ENCODE data around the gene XYLB.
A peak's percentile ranks its signal among the peaks of the same experiment; 100 is the strongest.
"Not testable (repeated sequence)": the region's sequence is repeated elsewhere in the genome, so short reads cannot be mapped to it uniquely, and the experiment has no call there.

Gene XYLB

DNA sequence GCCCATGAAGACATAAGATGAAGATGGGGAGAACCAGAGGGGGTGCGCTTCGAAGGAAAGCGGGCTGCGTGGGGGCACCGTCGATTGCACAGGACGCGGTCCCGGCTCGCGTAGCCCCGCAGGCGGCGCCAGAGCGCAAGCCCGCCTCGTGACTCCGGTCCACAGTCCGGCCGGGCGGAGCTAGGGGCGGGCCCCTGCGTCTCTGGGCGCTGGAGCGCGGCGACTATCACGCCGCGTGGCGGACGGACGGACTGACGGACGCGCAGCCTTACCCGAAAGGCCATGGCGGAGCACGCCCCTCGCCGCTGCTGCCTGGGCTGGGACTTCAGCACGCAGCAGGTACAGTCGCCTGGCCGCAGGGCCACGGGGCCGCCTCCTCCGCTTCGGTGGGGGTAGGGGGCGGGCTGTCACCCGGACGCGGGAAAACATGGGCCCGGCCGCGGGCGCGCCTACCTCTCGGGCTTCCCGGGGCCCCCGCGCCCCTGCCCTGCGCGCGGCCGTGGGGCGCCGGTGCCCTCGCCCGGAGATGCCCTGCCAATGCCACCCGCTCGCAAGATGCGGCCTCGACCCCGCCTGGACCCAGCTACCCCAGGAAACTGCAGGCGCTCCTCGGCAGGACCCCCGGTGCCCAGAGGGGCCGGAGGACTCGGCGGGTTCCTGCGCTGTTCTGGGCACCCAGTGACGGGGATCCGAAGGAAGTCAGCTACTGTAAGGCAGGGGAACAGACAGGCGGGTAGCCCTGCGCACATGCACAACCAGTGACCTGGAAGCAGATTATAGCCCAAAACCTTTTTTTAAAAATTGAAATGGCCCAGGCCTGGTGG lies at the start of gene XYLB:
XYLB (plus strand) TSS at position 199 of the 824 bp plus-strand sequence; CDS start at position 283, 84 bp downstream.
- DNase-seq (ENCODE audit: low spot score), result peak; percentile 95

DNA sequence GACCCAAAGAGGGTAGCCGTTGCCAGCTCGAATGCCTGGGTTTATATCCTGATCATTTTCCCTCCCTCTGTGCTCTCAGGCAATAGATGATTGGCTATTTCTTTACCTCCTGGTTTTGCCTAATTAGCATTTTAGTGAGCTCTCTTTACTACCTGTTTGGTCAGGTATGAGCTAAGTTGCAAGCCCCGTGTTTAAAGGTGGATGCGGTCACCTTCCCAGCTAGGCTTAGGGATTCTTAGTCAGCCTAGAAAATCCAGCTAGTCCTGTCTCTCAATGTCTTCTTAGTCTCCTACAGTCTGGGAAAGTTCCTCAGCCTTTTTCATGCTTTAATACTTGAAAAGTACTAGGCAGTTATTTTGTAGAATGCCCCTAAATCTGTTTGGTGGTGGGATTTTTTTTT lies 49.5 kb upstream of the XYLB start:
- DNase-seq (ENCODE audit: low spot score), result not testable (repeated sequence)

DNA sequence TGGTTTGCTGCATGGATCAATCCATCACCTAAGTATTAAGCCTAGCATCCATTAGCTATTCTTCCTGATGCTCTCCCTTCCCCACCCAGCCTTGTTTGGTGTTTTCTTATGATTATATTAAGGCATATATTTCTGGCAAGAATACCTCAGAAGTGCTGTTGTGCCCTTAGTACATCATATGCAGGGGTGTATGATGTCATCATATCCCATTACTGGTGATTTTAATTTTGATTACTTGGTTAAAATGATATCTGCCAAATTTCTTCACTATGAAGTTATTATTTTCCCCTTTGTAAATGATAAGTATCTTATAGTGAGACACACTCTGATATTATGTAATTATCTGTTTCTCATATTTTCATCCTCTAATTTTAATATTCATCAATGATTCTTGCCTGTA lies 49.0 kb upstream of the XYLB start:
- DNase-seq (ENCODE audit: low spot score), result no peak

DNA sequence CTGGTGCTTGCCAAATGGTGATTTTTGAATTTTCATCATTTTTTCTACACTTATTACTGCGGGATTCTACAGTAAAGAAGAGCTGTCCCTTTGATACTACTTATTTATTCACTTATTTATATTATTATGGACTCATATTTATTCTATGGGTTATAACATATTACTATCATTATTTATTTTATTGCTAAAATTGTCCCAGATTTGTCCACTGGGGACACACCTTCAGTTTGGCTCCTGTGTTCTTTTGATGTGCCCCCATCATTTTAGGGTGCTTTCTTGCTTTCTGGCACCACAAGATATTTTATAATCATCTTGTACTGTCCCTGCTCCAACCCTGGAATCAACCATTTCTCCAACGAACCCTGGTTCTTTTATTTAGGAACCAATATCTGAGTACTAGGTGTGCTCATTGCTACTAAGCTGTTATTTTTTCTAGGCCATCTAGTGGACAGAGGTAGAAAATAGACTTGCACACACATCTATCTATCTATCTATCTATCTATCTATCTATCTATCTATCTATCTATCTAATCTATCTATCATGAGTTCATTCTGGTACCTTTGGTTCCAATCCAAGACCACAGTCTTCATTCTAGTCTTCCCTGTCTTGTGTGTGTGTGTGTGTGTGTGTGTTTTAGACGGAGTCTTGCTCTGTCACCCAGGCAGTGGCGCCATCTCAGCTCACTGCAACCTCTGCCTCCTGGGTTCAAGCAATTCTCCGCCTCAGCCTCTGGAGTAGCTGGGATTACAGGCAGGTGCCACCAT lies 48.5 kb upstream of the XYLB start:
- no peak for DNase-seq (ENCODE audit: low spot score)

DNA sequence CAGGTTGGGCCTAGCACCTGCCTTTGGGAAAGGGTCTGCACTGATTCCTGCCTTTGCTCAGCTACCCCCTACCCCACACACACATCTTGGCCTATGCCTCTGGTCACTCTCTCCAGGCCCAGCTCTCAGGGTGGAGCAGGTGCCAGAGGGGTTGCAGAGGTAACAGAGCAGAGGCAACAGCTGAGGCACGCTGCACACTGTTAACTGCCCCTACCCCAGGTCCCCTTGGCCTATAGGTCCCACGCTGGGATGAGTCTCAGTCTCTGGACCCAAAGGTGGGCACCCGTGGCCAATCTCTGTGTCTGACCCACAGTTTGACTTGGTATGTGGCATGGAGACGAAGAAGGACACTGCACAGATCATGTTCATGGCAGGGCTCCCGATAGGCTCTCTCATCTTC lies 39.6 kb upstream of the XYLB start:
- DNase-seq (ENCODE audit: low spot score), result no peak

DNA sequence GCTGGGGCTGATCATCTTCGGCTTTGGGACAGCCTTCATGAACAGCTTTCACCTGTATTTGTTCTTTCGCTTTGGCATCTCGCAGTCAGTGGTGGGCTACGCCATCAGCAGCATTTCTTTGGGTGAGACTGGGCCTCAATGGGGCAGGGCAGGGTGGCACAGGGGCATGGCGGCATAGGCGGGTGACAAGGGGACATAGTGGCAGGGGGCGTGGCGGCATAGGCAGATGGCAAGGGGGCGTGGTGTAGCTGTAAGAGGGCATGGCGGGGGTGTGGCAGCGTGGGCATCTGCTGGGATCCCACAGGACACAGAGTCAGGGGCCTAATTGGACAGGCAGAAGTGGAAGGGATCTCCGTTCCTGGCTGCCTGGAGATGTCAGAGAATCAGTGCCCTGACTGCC lies 39.0 kb upstream of the XYLB start:
- no peak for DNase-seq (ENCODE audit: low spot score)

DNA sequence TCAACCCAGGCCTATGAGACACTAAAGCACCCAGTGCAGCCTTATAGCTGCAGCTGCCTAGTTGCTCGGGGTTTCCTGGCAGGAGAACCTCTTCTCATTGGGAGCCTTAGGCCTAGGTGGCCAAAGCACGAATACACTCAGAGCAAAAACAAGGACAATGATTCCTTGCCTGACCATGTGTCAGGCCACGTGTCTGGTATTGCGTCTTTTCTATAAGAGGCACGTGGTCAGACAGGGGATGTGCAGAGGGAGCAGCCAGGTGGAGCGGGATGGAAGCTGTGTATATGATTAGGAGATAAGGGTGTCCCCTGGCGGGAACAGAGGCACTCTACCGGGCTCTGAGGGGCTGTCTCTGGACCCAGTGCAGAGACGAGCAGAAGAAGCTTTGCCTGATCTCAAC lies 38.1 kb upstream of the XYLB start:
- DNase-seq (ENCODE audit: low spot score), result no peak

DNA sequence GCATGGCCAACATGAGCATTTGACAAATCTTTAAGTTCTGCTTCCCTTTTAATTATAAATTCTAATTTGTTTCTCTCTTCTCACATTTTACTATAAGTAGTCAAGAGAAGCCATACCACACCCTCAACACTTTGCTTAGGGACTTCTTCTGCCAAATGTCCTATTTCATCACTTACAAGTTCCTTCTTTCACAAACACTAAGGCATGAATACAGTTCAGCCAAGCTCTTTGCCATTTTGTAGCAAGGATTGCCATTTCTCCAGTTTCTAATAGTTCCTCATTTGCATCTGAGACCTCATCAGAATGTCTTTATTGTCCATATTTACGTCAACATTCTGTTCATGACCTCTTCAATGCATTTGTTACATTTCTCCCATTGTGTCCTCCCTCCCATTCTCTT lies 35.1 kb upstream of the XYLB start:
- DNase-seq (ENCODE audit: low spot score), result no peak

DNA sequence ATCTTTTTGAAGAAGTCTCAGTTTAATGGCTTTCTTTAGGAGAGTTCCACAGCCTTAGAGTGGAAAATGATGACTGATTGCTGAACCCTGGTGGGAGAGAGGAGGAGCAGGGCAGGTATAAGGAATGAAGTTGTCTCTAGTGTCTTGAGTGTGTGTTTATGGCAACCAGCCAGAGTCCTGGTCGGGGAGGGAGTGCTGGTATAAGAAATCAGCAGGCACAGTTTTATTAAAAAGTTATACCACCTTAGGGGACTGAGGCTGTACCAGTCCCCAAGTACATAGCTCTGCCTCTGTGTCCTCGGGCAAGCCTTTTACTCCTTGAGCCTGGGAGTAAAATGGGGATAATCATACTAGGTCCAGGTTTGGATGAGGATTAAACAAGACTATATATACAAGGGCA lies 34.6 kb upstream of the XYLB start:
- no peak for DNase-seq (ENCODE audit: low spot score)

DNA sequence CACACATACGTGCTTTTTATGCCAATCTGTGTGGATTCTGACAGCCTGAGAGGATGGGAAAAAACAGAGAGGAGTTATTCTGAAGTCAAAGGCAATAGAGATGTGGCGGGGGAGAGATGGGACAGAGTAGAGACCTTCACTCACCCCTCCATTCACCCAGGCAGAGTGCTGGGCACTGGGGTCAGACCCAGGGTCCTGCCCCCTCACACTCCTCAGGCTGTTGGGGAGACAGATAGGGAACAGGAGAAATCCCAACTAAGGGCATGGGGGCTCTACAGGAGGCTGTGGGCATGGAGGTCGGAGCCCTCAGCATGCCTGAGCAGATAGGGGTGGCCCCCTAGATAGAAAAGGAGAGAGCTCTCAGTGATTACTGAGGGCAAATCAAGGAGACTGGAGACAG lies 34.2 kb upstream of the XYLB start:
- no peak for DNase-seq (ENCODE audit: low spot score)

DNA sequence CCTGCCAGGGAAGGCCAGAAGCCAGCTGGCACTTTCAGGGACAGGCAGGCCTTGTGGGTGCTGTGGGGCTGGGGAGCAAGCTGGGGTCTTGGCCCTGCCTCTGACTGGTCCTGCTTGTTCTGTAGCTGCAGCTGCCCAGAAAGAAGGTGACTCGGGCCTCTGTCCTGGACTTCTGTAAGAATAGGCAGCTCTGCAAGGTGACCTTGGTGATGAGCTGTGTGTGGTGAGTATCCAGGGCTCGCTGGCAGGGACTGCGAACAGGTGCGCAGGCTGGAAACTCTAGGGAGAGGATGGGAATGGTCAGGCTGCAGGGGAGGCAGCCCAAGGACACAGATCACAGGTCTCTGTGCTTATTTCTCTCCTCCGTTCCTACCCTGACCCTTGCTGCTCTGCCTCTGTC lies 33.3 kb upstream of the XYLB start:
- no peak for DNase-seq (ENCODE audit: low spot score)

DNA sequence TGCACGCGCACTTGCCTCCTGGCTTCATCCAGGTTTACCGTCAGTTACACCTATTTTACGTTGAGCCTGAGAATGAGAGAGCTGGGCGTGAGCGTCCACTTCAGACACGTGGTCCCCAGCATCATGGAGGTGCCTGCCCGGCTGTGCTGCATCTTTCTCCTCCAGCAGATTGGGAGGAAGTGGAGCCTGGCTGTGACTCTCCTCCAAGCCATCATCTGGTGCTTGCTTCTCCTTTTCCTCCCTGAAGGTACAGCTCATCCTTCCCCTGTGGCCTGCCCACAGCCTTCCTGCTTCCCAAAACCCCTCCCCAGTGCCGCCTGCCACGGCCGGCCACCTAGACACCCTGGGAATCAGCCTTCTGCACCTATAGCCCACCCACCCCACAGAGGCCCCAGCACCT lies 32.9 kb upstream of the XYLB start:
- DNase-seq (ENCODE audit: low spot score), result no peak

DNA sequence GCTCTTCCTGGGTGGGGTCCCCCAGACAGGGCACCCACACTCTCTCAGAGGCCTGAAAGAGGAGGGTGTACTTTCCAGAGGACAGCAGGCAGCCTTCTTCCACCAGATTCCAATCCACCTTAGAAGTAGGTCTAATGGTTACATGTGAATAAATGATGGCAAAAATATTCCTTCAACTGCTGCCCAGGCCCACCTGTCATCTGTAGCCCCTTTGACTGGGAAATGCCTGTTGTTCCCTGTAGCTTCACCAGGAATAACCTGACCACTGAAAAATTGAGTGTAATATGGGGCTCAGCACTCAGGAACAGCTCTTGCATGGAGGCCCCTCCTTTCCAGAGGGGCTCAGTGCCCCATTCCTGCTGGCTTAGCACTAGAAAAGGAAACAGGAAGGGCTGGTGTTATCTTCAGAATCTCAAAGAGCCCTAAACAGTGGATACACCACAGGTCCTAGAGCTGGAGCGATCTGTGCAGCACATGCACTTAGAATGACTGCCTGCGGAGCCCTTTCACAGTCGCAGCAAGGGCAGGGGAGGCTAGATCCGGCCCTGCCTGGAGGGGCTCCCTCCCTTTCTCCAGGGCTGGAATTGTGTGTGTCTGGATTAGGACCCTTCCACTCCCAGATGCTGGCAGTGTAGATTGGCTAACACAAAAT lies 32.3 kb upstream of the XYLB start:
- no peak for DNase-seq (ENCODE audit: low spot score)

DNA sequence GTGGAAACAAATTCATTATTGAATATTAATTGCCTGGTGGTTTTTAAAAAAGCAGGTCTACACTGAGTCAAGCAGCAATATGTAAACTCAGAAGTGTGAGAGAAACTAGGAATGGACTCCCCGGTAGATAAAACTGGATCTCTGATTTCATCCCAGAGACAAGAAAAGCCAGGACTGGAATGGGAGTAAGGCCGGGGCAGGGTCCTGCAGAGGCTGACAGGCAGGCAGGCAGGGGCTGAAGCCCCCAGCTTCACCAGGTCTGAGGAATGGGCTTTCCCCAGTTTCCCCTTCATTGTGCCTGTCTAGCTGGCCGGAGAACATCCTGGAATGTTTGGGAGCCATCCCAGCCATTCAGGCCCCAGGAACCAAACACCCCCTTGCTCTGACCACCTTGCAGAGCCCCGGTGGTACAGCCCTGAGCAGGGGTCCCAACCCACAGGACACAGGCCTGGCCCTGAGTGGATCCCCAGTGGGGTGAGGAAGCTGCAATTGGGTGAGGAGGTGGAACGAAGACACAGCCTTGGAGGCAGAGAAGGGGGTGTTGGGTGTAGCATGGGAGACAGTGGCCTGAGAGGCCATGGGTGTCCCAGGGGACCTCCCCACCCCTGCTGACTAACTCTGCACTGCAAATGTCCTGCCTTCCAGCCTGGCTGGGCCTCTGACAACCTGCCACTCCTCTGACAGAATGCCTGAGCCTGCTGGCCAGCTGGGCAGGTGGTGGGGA lies 31.7 kb upstream of the XYLB start:
- no peak for DNase-seq (ENCODE audit: low spot score)

DNA sequence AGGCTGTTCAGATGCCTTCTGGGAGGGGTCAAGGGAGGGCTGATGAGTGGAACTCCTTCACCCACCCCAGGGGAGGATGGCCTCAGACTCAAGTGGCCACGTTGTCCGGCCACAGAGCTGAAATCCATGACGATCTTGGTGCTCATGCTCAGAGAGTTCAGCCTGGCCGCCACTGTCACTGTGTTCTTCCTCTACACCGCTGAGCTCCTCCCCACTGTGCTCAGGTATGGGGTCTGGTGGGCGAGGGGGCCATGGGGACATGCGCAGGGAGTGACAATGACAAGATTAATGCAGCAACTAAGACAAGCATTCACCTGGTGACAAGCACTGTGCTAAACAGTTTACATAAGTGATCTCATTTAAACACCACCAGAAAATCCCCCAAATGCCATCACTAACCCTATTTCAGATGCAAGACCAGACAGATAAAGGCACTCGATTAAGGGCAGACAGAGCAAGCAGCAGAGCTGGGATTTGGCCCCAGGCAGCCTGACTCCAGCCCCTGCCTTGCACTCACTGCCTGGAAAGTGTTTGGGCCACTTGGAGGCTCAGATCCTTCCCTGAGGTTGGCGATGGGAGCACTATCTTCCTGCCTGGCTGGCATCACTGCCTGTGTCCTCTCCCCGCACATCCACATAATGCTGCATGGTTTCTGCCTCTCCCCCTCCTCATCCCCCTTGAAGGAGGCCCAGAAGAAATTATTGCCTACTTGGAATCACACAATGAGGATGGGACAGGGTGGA lies 30.9 kb upstream of the XYLB start:
- DNase-seq (ENCODE audit: low spot score), result no peak

DNA sequence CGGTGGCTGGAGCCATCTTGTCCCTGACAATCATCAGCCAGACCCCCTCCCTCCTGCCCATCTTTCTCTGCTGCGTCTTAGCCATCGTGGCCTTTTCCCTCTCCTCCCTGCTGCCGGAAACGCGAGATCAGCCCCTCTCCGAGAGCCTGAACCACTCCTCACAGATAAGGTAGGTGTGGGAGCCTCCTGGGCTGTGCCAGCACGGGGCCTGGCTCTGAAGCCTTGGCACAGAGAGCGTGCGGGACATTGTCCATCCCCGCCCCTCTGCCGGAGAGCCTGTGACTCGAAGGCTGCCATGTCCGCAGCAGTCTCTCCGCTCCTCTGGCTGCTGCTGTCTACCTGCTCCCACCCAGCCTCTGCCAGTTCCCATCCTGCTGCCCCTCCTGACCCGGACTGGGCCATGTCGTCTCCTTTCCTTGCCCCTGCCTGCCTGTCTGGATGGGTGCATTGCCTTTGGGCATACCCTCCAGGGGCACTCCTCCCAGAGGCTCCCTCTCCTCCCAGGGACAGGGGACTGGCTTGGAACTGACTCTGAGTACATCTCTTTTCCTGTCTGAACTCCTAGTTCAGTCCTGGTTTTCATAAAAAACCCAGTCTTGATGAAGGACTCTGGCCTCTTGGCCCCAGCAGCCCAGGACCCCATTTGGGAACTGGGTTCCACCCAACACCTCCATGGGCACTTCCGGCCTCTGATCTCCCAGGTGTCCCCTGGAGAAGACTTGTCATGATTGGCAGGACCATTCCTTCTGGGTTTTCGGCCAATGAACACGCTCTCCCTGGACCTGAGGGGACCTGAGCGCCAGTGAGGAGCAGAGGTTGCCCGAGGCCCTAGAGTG lies 30.0 kb upstream of the XYLB start:
- DNase-seq (ENCODE audit: low spot score), result no peak

DNA sequence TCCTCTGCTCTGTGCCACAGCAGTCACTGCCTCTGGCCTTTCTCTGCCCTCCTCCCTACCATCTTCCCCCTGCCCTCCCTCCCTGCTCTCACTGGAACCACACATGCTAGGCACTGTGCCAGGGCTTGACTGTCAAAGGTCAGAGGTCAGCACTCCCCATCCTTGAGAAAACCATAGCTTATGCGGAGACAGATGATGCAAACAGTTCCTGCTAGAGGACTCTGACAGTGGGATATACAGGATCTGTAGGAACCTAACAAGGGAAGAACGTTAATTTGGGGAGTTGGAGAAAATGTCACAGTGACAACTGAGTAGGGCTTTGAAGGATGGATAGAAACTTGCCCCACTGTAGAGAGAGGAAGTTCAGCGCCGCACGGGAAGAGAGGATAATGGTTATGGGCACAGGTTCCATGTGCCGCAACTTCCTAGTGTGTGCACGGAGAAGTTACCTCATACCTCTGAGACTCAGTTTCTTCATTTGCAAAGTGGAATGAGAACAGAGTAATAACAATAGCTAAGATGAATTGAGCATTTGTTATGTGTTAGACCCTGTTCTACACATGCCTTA lies 29.3 kb upstream of the XYLB start:
- no peak for DNase-seq (ENCODE audit: low spot score)

DNA sequence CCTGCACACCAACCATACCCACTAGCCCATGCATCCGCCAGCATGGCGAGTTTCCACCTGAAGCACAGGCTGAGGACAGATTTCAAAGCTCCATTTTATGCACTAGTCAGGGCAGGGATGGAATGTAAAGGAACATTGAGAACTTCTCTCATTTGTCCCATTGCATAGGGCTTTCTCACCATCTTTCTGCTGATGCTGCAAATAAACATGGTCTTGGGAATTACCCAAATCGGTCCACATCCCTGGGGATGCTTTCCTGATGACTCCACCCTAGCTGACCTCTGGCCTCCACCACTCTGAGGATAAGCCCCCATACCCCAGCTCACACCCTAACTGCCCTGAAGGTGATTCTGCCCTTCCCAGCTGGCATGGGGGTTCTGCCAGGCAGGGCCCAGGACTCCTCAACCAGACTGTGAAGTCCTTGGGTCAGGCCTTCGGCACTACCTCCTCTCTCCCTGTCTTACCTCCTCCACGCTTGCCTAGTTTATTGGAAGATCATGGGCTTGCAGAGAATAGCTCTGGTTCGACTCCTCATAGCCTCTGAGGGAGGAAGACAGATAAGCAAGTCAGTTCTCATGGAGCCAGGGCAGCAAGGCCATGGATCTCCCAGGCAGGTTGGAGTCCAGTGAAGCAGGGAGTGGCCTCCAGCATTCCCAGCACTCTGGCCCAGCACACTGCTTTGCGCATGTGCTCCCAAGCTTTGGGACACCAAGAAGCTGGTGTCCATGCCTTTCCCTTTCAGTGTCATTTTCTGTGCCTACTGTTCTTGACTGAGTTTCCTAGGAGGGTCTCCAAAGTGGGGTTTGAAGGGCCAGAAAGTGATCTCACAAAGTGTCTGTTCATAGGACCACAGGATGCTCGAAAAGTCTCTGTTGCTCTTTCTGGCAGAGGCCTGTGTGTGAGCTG lies 27.6 kb upstream of the XYLB start:
- DNase-seq (ENCODE audit: low spot score), result no peak

DNA sequence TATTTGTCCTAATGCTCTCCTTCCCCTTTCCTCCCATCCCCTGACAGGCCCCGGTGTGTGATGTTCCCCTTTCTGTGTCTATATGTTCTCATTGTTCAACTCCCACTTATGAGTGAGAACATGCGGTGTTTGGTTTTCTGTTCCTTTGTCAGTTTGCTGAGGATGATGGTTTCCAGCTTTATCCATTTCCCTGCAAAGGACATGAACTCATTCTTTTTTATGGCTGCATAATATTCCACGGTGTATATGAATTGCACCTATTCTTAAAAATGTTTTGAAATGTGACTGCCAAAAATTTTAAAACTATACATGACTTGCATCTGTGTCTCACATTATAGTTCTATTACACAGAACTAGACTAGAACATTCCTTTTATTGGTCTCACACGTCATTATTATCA lies 25.9 kb upstream of the XYLB start:
- not testable (repeated sequence) for DNase-seq (ENCODE audit: low spot score)
